H4 (cell line): ENCODE measurements around the gene PDC. TPM values are rescaled to one million over a fixed set of nuclear protein-coding genes. Genes with fewer than 3 reads are reported as not detected.
"Not testable (repeated sequence)": the region's sequence is repeated elsewhere in the genome, so short reads cannot be mapped to it uniquely, and the experiment has no call there.

Experiments
- DNase-seq: peaks from one replicate; pipeline ENCODE4 v3.0.0-alpha.2; 2015; ENCODE audit warnings: low spot score
- total RNA-seq: library from RNA; depleted of rRNA; stranded (reverse); fragments of >200 nt; shearing (Covaris generic); gene quantifications from 2 replicates; pipeline ENCODE4 v1.2.3, GENCODE V29; 2014; rRNA removed

PDC gene
- total RNA-seq, 1 experiment from 2014 or later: not detected

GRCh38 chr1:186401446-186401845 lies 59.5 kb downstream of the PDC start:
- DNase-seq: not testable (repeated sequence)

Other genes with a start within 250 kb of the PDC start
- gene PRG4, start 164.8 kb downstream of the PDC start, total RNA-seq: not detected in 2 replicates
- 16.2 and 30.3 TPM in 2 replicates for gene TPR, start 85.9 kb downstream of the PDC start, total RNA-seq
- gene ODR4, start 85.3 kb downstream of the PDC start, total RNA-seq: 6.8 and 12.4 TPM in 2 replicates
- gene PTGS2, start 219.3 kb upstream of the PDC start, total RNA-seq: 17.0 and 22.1 TPM in 2 replicates